Measurements from ENCODE around the gene ASCL5.

Gene ASCL5

GRCh38 chr1:201142849-201143725 is 16.1 kb upstream of the ASCL5 start:
- H3K27ac ChIP-seq (ENCODE audit: low read depth, low read length) = no peak overlapping the region
- peaks cover 0 to 32% (median 30%) of the 10 kb centered on the region in 5 donors for H3K4me1 ChIP-seq (ENCODE audit: control insufficient read depth in 5 of 5, insufficient read depth in 5 of 5, low read length in 5 of 5)
- H3K27me3 ChIP-seq (ENCODE audit: control insufficient read depth in 5 of 5, insufficient read depth in 4 of 5, low read length in 5 of 5) = no peaks in the 10 kb centered on the region
- no peaks in the 10 kb centered on the region for H3K9me3 ChIP-seq (ENCODE audit: control insufficient read depth in 5 of 5, low read length in 5 of 5)
- peak overlapping the region in 1 of 5 donors; percentile 6 for H3K4me3 ChIP-seq (ENCODE audit: low read depth in 1 of 5, low read length in 5 of 5)
- H3K9ac ChIP-seq (ENCODE audit: low read length in 5 of 5) = no peak overlapping the region
- H3K36me3 ChIP-seq (ENCODE audit: control insufficient read depth in 5 of 5, insufficient read depth in 5 of 5, low read length in 5 of 5) = peaks cover 0 to 99% (median 58%) of the 10 kb centered on the region in 5 donors

GRCh38 chr1:201142011-201142848 is 15.2 kb upstream of the ASCL5 start:
- H3K9me3 ChIP-seq (ENCODE audit: control insufficient read depth in 5 of 5, low read length in 5 of 5) = no peaks in the 10 kb centered on the region
- H3K27me3 ChIP-seq (ENCODE audit: control insufficient read depth in 5 of 5, insufficient read depth in 4 of 5, low read length in 5 of 5) = no peaks in the 10 kb centered on the region
- H3K4me1 ChIP-seq (ENCODE audit: control insufficient read depth in 5 of 5, insufficient read depth in 5 of 5, low read length in 5 of 5) = peaks cover 0 to 38% (median 37%) of the 10 kb centered on the region in 5 donors
- no peak overlapping the region for H3K27ac ChIP-seq (ENCODE audit: low read depth, low read length)
- no peak overlapping the region for H3K9ac ChIP-seq (ENCODE audit: low read length in 5 of 5)
- H3K36me3 ChIP-seq (ENCODE audit: control insufficient read depth in 5 of 5, insufficient read depth in 5 of 5, low read length in 5 of 5) = peaks cover 0 to 96% (median 55%) of the 10 kb centered on the region in 5 donors
- H3K4me3 ChIP-seq (ENCODE audit: low read depth in 1 of 5, low read length in 5 of 5) = peak overlapping the region in 1 of 5 donors; percentile 6

GRCh38 chr1:201141418-201141817 is 14.4 kb upstream of the ASCL5 start:
- Histone ChIP-seq H3K4me1 (ENCODE audit: control insufficient read depth in 5 of 5, insufficient read depth in 5 of 5, low read length in 5 of 5) (peaks cover 0 to 41% (median 39%) of the 10 kb centered on the region in 5 donors), H3K9me3 (ENCODE audit: control insufficient read depth in 5 of 5, low read length in 5 of 5) (no peaks in the 10 kb centered on the region), H3K36me3 (ENCODE audit: control insufficient read depth in 5 of 5, insufficient read depth in 5 of 5, low read length in 5 of 5) (peaks cover 0 to 95% (median 54%) of the 10 kb centered on the region in 5 donors), H3K4me3 (ENCODE audit: low read depth in 1 of 5, low read length in 5 of 5) (no peak overlapping the region), H3K27me3 (ENCODE audit: control insufficient read depth in 5 of 5, insufficient read depth in 4 of 5, low read length in 5 of 5) (no peaks in the 10 kb centered on the region), H3K27ac (ENCODE audit: low read depth, low read length) (no peak overlapping the region), H3K9ac (ENCODE audit: low read length in 5 of 5) (no peak overlapping the region)

GRCh38 chr1:201140941-201141260 is 13.9 kb upstream of the ASCL5 start:
- Histone ChIP-seq H3K27ac (ENCODE audit: low read depth, low read length) (no peak overlapping the region), H3K4me1 (ENCODE audit: control insufficient read depth in 5 of 5, insufficient read depth in 5 of 5, low read length in 5 of 5) (peaks cover 0 to 41% (median 39%) of the 10 kb centered on the region in 5 donors), H3K27me3 (ENCODE audit: control insufficient read depth in 5 of 5, insufficient read depth in 4 of 5, low read length in 5 of 5) (no peaks in the 10 kb centered on the region), H3K9me3 (ENCODE audit: control insufficient read depth in 5 of 5, low read length in 5 of 5) (no peaks in the 10 kb centered on the region), H3K9ac (ENCODE audit: low read length in 5 of 5) (no peak overlapping the region), H3K36me3 (ENCODE audit: control insufficient read depth in 5 of 5, insufficient read depth in 5 of 5, low read length in 5 of 5) (peaks cover 0 to 95% (median 54%) of the 10 kb centered on the region in 5 donors), H3K4me3 (ENCODE audit: low read depth in 1 of 5, low read length in 5 of 5) (no peak overlapping the region)

- Histone ChIP-seq H3K27me3 (ENCODE audit: control insufficient read depth in 5 of 5, insufficient read depth in 4 of 5, low read length in 5 of 5) (no peaks in the 10 kb centered on the region), H3K4me3 (ENCODE audit: low read depth in 1 of 5, low read length in 5 of 5) (no peak overlapping the region), H3K9me3 (ENCODE audit: control insufficient read depth in 5 of 5, low read length in 5 of 5) (no peaks in the 10 kb centered on the region), H3K27ac (ENCODE audit: low read depth, low read length) (no peak overlapping the region), H3K9ac (ENCODE audit: low read length in 5 of 5) (no peak overlapping the region), H3K36me3 (ENCODE audit: control insufficient read depth in 5 of 5, insufficient read depth in 5 of 5, low read length in 5 of 5) (peaks cover 0 to 95% (median 54%) of the 10 kb centered on the region in 5 donors), H3K4me1 (ENCODE audit: control insufficient read depth in 5 of 5, insufficient read depth in 5 of 5, low read length in 5 of 5) (peaks cover 0 to 41% (median 39%) of the 10 kb centered on the region in 5 donors)
Measured at GRCh38 chr1:201140235-201140940, 13.4 kb upstream of the ASCL5 start.

- Histone ChIP-seq H3K9ac (ENCODE audit: low read length in 5 of 5) (no peak overlapping the region), H3K4me3 (ENCODE audit: low read depth in 1 of 5, low read length in 5 of 5) (no peak overlapping the region), H3K9me3 (ENCODE audit: control insufficient read depth in 5 of 5, low read length in 5 of 5) (no peaks in the 10 kb centered on the region), H3K27me3 (ENCODE audit: control insufficient read depth in 5 of 5, insufficient read depth in 4 of 5, low read length in 5 of 5) (no peaks in the 10 kb centered on the region), H3K36me3 (ENCODE audit: control insufficient read depth in 5 of 5, insufficient read depth in 5 of 5, low read length in 5 of 5) (peaks cover 0 to 95% (median 52%) of the 10 kb centered on the region in 5 donors), H3K4me1 (ENCODE audit: control insufficient read depth in 5 of 5, insufficient read depth in 5 of 5, low read length in 5 of 5) (peaks cover 0 to 41% (median 39%) of the 10 kb centered on the region in 5 donors), H3K27ac (ENCODE audit: low read depth, low read length) (no peak overlapping the region)
Measured at GRCh38 chr1:201139756-201140155, 12.8 kb upstream of the ASCL5 start.

- Histone ChIP-seq H3K36me3 (ENCODE audit: control insufficient read depth in 5 of 5, insufficient read depth in 5 of 5, low read length in 5 of 5) (peaks cover 0 to 95% (median 50%) of the 10 kb centered on the region in 5 donors), H3K27me3 (ENCODE audit: control insufficient read depth in 5 of 5, insufficient read depth in 4 of 5, low read length in 5 of 5) (no peaks in the 10 kb centered on the region), H3K9me3 (ENCODE audit: control insufficient read depth in 5 of 5, low read length in 5 of 5) (no peaks in the 10 kb centered on the region), H3K9ac (ENCODE audit: low read length in 5 of 5) (no peak overlapping the region), H3K27ac (ENCODE audit: low read depth, low read length) (no peak overlapping the region), H3K4me3 (ENCODE audit: low read depth in 1 of 5, low read length in 5 of 5) (no peak overlapping the region), H3K4me1 (ENCODE audit: control insufficient read depth in 5 of 5, insufficient read depth in 5 of 5, low read length in 5 of 5) (peaks cover 0 to 41% (median 39%) of the 10 kb centered on the region in 5 donors)
Measured at GRCh38 chr1:201139306-201139705, 12.3 kb upstream of the ASCL5 start.

- Histone ChIP-seq H3K9ac (ENCODE audit: low read length in 5 of 5) (peak overlapping the region in 1 of 5 donors; percentile 6), H3K4me3 (ENCODE audit: low read depth in 1 of 5, low read length in 5 of 5) (no peak overlapping the region), H3K27me3 (ENCODE audit: control insufficient read depth in 5 of 5, insufficient read depth in 4 of 5, low read length in 5 of 5) (no peaks in the 10 kb centered on the region), H3K9me3 (ENCODE audit: control insufficient read depth in 5 of 5, low read length in 5 of 5) (no peaks in the 10 kb centered on the region), H3K36me3 (ENCODE audit: control insufficient read depth in 5 of 5, insufficient read depth in 5 of 5, low read length in 5 of 5) (peaks cover 0 to 89% (median 44%) of the 10 kb centered on the region in 5 donors), H3K4me1 (ENCODE audit: control insufficient read depth in 5 of 5, insufficient read depth in 5 of 5, low read length in 5 of 5) (peaks cover 0 to 37% (median 35%) of the 10 kb centered on the region in 5 donors), H3K27ac (ENCODE audit: low read depth, low read length) (peak overlapping the region; percentile 23)
Measured at GRCh38 chr1:201138311-201138840, 11.4 kb upstream of the ASCL5 start.

- peaks cover 0 to 31% (median 29%) of the 10 kb centered on the region in 5 donors for H3K4me1 ChIP-seq (ENCODE audit: control insufficient read depth in 5 of 5, insufficient read depth in 5 of 5, low read length in 5 of 5)
- H3K27me3 ChIP-seq (ENCODE audit: control insufficient read depth in 5 of 5, insufficient read depth in 4 of 5, low read length in 5 of 5) = no peaks in the 10 kb centered on the region
- H3K4me3 ChIP-seq (ENCODE audit: low read depth in 1 of 5, low read length in 5 of 5) = no peak overlapping the region
- peak overlapping the region; percentile 23 for H3K27ac ChIP-seq (ENCODE audit: low read depth, low read length)
- no peaks in the 10 kb centered on the region for H3K9me3 ChIP-seq (ENCODE audit: control insufficient read depth in 5 of 5, low read length in 5 of 5)
- peak overlapping the region in 2 of 5 donors; percentile 6 for H3K9ac ChIP-seq (ENCODE audit: low read length in 5 of 5)
- peaks cover 0 to 83% (median 43%) of the 10 kb centered on the region in 5 donors for H3K36me3 ChIP-seq (ENCODE audit: control insufficient read depth in 5 of 5, insufficient read depth in 5 of 5, low read length in 5 of 5)
Measured at GRCh38 chr1:201137579-201138310, 10.8 kb upstream of the ASCL5 start.
